GM12801 (cell line): Measurements from ENCODE around the gene YBEY.

Source experiments
- TF ChIP-seq, protein P1 (sequence below): IDR thresholded peaks from one replicate; pipeline ENCODE4 v1.5.1; 2011; ENCODE audit warnings: control low read depth; ENCODE audit not compliant: insufficient read length; ENCODE audit errors: extremely low read depth

The YBEY gene

DNA sequence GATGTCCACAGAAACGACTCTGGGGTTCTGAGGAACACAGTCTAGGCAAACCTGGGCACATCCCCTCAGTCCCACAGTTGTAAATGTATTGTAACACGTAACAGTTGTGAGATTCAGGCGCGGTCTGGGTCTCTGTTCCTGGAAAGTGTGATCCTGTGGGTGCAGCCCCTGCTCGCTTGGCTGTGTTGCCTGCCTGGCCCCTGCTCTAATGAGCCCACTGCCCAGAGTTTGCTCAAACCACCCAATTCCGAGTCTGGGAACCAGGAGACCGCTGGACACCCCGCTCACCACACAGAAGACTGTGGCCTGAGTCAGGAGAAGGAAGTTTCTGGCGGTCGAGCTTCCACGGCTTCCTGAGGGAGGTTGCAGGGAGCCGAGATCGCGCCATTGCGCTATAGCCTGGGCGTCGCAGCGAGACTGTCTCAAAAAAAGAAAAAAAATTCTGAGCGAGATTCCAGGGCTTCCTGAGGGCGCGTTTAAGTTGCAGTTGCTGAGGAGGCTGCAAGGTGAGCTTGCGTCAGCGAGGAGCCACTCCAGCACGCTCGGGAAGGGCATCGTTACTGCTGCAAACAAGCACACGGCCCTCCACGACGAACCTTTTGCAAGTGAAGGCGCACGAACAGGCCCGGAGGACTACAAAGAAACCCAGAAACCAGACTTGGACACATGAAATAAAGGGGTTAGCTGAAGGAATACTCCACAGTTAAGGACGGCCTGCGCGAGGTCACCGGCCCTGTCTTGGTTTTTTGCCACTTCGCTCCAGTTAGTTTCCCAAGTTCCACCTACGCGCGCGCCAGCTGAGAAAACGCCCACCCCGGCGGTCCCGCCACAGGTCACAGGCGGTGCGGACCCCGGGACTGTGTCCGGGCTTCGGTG, 36.4 kb downstream of the YBEY start:
- TF ChIP-seq, protein P1, sequence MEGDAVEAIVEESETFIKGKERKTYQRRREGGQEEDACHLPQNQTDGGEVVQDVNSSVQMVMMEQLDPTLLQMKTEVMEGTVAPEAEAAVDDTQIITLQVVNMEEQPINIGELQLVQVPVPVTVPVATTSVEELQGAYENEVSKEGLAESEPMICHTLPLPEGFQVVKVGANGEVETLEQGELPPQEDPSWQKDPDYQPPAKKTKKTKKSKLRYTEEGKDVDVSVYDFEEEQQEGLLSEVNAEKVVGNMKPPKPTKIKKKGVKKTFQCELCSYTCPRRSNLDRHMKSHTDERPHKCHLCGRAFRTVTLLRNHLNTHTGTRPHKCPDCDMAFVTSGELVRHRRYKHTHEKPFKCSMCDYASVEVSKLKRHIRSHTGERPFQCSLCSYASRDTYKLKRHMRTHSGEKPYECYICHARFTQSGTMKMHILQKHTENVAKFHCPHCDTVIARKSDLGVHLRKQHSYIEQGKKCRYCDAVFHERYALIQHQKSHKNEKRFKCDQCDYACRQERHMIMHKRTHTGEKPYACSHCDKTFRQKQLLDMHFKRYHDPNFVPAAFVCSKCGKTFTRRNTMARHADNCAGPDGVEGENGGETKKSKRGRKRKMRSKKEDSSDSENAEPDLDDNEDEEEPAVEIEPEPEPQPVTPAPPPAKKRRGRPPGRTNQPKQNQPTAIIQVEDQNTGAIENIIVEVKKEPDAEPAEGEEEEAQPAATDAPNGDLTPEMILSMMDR, result no peak

DNA sequence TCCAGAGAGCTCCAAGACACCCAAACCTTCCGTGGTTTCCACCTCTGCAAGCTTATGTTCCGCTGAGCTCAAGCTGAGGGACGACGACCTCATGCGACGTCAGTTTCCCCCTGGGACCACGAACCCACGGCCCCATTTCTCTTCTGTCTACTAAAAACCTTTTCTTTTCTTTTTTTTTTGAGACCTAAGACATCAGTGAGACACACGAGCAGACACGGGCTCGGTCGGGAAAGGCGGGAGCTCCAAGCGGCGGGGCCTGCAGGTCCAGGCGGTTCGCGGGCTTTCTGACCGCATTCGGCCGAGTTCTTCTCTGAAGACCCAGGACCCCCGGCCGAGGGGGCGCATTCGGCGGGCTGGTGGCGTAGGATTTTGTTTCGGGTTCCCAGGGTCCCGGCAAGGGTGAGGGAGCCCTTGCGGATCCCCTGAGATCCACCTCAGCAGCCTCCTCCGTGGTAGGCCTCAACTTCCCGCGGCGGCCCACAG, 37.1 kb downstream of the YBEY start:
- TF ChIP-seq, protein P1, result no peak

DNA sequence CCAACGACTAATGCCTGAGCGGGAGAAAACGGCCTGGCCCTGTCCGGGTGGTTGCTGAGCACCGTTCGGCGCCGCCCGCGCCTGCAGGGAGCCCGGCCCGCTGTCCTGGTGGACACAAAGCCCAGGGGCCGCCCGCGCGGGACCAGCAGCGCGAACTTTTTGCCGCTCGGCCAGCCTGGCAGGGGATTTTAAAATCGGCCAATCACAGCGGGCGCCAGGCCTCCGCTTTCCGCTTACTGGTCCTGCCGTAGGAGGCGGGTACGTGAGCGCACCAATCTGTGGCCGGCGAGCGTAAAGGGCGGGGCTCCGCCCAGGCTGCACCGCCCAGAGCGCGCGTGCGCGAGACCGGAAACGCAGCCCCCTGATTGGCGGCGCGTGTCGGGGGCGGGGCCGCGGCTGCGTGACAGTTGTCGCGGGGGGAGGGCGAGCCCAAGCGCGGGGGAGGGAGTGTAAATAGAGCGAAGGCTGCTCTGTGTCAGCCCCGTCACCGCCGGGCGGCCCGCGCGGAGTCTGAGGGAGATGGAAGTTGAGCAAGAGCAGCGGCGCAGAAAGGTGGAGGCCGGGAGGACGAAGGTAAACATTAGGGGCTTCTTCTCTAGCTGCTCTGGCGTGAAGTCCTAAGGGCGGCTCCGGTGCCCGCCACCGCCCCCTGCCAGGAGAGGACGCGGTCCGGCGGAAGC, 37.7 kb downstream of the YBEY start, which contains the start of the genes C21orf58 and PCNT:
Gene C21orf58, minus strand, starts transcription at position 161 of the 680 bp plus-strand sequence. CDS start 1,132 bp downstream, outside the sequence.
Gene PCNT, plus strand, starts transcription at position 447 of the 680 bp plus-strand sequence. Its CDS starts 73 bp downstream, at position 520.
- TF ChIP-seq, protein P1, result no peak

DNA sequence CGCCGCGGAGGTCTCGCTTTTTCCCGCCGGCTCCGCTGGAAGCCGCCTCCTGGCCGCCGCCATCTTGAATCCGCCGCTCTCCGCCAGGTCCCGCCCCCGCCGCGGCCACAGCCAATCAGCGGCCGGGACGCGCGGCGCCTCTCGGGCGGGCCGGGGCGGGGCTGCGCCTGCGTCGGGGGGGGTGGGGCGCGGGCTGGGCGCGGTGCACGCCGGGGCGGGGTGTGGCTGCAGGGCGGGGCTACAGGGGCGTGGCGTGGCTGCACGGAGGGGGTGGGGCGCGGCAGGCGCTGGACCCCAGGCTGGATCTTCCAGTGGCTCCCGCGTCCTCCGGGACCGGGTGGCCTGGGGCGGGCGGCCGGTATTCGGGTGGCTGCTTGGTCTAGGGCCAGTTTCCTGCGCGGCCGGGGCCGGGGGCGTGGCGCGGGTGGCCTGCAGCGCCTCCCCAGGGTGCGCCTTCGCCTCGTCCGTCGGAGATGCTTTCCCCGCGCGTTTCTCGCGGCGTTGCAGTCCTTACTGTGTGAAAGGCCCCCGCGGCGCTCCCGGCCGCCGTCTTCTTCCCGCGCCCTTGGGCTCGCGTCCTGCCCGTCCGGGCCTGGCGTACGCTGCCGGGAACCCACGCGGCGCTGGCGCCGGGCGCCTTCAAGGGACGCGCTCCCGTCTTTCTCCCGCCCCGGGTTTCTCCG, 38.4 kb downstream of the YBEY start:
- TF ChIP-seq, protein P1, result no peak

DNA sequence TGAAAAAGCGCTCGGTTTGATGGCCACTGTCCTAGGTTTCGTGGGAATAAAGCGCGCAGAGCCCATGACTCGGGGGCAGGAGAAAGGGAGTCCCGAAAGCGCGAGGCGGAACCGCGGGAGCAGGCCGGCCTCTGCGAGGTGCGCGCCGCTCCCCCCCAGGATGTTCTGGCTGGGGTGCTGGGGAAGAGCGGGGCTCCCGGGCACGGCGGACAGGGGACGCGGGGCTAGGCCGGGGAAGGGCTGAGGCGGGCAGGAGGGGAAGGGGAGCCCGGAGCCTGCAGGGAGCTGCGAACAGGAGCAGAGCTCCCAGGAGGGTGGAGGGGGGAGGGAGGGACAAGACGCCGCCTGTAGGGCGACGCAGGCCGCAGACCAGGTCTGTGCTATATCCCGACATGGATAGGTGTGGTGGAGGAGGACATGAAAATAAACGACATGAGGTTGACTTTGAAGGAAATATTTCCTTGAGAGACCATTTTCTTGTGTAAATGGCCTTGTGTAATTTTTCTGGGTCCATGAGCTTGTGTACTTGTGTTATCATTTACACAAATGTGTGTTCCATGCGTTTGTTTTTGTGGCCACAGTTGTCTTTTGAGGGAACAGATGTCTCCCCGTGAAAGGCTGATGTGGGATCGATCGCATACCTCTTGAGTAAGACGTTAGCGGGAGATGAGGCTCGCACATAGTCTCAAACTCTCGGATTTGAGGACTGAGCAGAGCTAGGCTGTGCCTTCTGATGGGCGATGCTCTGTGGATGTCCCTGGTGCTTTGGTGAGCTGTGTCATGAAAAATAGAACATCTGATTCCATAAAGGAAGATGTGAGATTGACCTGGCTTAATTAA, 39.2 kb downstream of the YBEY start:
- TF ChIP-seq, protein P1, result no peak

DNA sequence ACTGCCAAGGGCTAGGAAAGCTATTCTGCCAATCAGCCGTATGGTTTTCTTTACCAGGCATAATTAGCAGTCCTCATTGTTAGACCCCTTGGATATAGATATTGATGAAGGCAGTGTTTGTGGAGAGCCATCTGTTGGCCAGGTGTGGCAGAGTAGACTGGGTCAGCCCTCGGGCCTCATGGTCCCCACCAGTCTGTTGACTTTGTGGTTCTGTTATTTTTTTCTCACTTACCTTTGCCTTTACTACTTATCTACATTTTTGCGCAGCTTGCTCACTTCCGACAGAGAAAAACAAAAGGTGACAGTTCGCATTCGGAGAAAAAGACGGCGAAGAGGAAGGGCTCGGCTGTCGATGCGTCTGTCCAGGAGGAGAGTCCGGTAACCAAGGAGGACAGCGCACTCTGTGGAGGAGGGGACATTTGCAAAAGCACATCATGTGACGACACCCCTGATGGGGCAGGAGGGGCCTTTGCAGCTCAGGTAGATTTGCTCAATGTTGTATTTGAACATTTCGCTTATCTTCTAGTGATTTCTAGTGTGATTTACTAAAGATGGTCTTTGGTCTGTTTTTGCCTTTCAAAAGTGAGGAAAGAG, 40.1 kb downstream of the YBEY start:
- TF ChIP-seq, protein P1, result no peak
